Measurements from ENCODE around the gene KRTAP4-8.
"Not testable (repeated sequence)": the region's sequence is repeated elsewhere in the genome, so short reads cannot be mapped to it uniquely, and the experiment has no call there.

The KRTAP4-8 gene

DNA sequence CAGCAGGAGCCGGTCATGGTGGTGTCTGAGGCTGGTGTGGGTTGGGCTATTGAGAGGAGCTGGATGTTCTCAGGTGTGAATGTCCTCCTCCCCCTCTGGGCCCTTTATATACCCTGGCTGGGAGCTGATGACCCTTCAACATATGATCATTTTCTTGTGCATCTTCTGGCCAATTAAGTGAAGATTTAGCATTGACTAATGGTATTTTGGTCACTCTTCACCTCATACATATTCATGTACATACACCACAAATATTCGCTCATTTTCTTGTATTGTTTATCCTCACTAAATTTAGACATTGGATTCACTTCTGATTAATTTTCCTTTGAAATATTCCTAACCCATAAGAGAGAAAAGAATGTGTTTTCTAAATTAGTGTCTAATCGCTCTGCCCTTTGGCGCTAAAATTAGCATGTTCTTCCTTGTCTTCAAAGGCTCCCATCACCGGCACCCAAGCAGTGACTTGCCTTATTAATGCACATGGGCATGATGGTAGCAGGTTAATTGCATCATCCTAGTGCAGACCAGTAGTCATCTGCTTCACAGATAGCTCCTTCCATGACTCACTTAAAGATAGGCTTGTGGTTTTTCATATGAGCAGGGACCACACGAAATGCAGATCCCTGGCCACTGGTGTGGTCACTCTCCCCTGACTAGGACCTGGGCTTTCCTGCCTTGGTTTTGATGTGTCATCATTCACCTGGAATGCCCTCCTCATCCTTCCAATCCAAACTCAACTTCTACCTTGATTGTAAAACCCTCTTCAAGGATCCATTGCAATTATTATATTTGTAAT, 31.9 kb downstream of the KRTAP4-8 start, which contains the start of gene KRTAP2-4:
Gene KRTAP2-4, minus strand, starts transcription at position 51 of the 796 bp plus-strand sequence. Its CDS starts 34 bp downstream, at position 17.
- DNase-seq = no peak

DNA sequence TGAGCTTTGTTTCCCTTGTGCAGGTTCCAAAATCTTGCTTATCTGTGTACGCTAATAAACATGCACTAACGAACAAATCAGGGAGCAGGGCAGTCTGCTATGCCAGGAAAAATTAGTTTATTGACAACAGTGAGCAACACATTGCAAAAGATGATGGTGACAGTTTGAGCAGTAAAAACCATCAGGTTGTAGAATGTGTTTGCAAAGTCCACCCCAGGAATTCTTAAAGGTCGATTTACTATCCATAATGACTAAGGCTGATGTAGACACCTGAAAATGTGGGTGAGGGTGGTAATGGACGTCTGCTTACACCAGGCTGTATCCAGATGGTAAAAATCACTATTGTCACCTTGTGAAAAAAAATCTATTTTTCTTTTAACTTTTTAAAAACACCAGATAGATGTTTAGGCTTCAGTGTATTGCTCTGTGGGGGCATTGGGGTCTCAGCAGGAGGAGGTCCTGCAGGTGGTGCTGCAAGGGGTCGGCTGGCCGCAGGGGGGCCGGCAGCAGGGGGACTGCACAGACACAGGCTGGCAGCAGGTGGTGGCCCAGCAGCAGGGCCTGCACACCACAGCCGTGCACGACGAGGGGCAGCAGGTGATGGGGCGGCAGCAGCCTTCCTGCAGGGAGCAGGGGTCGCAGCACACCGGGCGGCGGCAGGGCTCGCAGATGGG, 32.8 kb downstream of the KRTAP4-8 start:
- not testable (repeated sequence) for DNase-seq

DNA sequence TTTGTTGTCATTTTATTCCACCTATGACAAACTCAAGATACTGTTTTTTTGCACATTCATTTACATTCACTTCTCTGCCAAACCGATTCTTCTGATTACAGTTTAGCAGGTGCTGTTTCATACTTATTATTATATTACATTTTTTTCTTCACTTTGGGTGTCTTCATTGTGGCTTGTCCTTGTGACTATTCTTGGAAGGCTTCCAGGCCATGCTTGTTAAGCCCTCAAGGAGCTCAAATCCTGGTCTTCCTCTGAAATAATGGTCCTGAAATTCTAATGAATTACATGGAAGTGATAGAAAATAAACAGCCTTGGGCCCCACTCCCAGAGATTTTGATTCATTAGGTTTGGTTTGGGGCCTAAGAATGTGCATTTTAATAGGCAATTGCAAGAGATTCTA, 33.6 kb downstream of the KRTAP4-8 start:
- no peak for DNase-seq

- DNase-seq = no peak
These were observed 34.5 kb downstream of the KRTAP4-8 start for GRCh38 chr17:41063449-41063848.

DNA sequence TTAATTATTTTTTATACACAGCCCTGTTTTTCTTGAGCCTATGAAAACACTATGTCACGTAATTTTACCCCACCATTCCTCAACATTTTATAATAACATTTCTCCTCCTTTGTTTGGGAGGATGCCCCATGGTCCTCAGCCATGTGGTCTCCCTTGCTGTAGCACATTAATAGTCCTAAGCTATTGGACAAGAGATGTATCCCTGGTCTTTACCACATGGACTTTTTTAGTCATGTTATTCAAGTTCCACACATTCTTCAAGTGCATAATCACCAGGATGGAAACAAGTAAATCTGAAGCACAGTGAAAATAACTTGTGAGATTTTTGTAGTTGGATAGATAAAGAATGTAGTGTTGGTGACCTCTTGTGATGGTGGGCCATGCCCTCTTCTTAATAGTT, 36.0 kb downstream of the KRTAP4-8 start:
- DNase-seq = no peak

- DNase-seq = no peak
These were observed 37.8 kb downstream of the KRTAP4-8 start, which contains the start of gene KRTAP2-3 for GRCh38 chr17:41060052-41060604. KRTAP2-3 (minus strand) TSS chr17:41060114; CDS start chr17:41060050, 64 bp downstream.

GRCh38 chr17:41059276-41060051, 38.5 kb downstream of the KRTAP4-8 start:
- DNase-seq = not testable (repeated sequence)

DNA sequence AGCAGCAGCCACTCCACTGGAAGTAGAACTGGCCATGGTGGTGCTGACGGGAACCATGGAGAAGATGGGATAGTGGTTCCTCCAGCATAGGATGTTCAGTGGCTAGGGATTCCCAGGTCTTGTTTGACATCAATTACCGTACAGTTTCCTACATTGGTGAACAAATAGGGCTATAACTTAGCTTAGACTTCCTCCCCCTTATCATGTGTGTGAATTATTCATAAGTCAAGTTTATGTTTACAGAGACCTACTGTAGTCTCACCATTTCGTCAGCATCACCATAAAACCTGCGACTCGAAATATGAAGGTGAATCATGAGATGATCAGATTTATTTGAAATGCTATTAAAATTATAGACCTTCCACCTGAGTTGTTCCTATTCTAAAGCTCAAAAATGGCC, 39.2 kb downstream of the KRTAP4-8 start:
- no peak for DNase-seq

DNA sequence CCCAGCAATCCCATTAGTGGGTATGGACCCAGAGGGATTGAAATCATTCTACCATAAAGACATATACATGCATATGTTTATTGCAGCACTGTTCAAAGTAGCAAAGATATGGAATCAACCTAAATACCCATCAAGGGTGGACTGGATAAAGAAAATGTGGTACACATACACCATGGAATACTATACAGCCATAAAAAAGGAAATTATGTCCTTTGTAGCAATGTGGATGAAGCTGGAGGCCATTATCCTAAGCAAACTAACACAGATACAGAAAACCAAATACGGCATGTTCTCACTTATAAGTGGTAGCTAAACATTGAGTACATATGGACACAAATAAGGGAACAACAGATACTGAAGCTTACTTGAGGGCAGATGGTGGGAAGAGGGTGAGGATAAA, 40.4 kb downstream of the KRTAP4-8 start:
- no peak for DNase-seq

DNA sequence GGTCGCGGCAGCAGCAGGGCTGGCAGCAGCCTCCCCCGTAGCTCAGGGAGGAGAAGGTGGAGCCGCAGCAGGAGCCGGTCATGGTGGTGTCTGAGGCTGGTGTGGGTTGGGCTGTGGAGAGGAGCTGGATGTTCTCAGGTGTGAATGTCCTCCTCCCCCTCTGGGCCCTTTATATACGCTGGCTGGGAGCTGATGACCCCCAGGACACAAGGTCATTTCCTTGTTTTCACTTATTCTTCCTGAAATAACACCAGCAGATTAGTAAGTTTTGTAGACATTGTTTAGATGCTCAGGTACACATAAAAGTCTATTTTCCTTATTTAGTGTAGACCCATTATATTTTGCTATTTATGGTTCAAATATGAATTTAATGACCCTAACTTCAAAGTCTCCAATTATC, 42.8 kb downstream of the KRTAP4-8 start, which contains the start of gene KRTAP2-2:
Gene KRTAP2-2, minus strand, starts transcription at position 101 of the 400 bp plus-strand sequence. Its CDS starts 19 bp downstream, at position 82.
- not testable (repeated sequence) for DNase-seq

DNA sequence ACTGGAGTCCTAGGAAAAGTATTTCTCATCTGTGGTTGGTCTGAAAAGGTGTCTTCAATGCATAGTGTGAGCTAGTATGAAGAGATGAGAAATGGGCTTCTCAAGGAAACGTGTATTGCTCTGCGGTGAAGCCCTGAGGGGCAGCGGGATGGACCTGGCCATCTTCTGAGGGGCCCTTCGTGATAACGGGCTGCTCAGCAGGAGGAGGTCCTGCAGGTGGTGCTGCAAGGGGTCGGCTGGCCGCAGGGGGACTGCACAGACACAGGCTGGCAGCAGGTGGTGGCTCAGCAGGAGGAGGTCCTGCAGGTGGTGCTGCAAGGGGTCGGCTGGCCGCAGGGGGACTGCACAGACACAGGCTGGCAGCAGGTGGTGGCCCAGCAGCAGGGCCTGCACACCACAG, 43.4 kb downstream of the KRTAP4-8 start:
- not testable (repeated sequence) for DNase-seq

- DNase-seq = no peak
These were observed 43.9 kb downstream of the KRTAP4-8 start for GRCh38 chr17:41054025-41054424.

DNA sequence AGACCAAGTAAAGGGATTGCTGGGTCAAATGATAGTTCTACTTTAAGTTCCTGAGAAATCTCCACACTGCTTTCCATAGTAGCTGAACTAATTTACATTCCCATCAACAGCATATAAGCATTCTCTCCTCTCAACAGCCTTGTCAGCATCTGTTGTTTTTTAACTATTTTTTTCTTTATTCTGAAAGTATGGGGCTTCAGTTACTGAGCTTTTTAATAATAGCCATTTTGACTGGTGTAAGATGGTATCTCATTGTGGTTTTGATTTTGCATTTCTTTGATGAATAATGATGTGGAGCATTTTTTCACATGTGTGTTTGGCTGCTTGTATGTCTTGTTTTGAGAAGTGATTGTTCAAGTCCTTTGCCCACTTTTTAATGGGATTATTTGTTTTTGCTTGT, 45.4 kb downstream of the KRTAP4-8 start:
- no peak for DNase-seq

DNA sequence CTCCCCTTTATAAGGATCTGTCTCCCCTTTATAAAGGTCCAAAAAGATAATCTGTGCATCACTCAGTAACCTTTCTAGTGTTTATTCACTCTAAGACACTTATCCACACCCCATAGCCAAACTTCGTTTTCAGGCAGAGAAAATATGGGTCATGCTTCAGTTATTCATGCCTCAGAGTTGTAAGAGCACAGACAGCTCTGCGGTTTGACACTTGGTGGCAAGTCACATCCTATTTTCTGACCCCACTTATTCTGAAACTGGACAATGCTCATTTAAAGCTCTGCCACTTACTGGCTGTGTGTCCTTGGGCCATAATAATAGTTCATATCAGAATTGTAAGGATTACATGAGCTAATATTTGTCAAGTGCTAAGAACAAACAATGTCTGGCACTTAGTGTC, 48.8 kb downstream of the KRTAP4-8 start:
- DNase-seq = no peak

GRCh38 chr17:41048441-41048840, 49.5 kb downstream of the KRTAP4-8 start:
- DNase-seq = no peak
